NCI-H2171 (cell line): ENCODE data around the gene RASSF4.
"Not testable (repeated sequence)": the region's sequence is repeated elsewhere in the genome, so short reads cannot be mapped to it uniquely, and the experiment has no call there.

Experiments
- DNase-seq: peaks from one replicate; lab custom pipeline; 2025; lab: John Stamatoyannopoulos, UW

Gene RASSF4

GRCh38 chr10:45006276-45007030 is 46.9 kb downstream of the RASSF4 start:
- DNase-seq = no peak

DNA sequence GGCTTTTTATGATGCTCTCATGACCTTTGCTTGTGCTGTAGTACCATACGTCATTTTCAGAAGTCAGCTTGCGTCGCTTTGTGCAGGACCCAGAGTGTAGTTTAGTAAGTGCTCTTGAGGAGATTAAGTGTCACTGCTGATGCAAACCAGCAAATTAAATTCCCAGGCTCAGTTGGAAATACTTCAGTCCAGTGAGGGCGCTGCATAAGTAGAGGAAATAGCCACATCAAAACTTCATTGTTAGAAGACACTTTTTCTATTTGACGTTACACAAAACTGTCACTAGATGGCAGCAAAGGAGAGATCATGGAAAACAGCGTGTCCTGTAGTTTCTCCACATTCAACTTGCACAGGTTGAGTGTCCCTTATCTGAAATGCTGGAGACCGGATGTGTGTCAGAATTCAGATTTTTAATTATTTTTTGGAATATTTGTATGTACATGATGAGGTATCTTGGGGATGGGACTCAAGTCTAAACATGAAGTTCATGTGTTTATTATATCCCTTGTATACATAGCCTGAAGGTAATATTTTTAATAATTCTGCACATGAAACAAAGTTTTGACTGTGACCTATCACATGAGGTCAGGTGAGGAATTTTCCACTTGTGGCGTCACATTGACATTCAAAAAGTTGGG is 49.0 kb downstream of the RASSF4 start:
- peak; percentile 36 for DNase-seq

- DNase-seq = not testable (repeated sequence)
Measured at GRCh38 chr10:45014557-45014956, 55.0 kb downstream of the RASSF4 start.

DNA sequence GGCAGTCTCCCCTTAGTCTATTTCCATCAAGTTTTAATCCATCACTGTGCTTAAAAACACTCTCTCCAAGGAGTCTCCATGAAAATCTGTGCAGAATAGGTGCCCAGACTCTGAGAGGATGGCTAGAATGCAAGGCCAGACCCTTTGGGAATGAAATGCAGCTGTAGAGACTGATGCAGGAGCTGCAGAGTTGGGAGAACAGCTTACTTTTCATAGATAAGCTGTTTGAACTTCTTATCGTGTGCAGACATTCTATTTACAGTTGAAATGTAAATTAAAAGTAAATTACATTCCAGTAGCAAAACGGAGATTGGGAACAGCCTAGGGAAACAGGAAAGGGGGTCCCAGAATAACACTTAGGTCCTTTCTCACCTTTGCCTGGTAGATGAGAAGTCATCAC is 56.0 kb downstream of the RASSF4 start:
- no peak for DNase-seq

GRCh38 chr10:45023426-45023825 is 63.8 kb downstream of the RASSF4 start:
- DNase-seq = no peak

DNA sequence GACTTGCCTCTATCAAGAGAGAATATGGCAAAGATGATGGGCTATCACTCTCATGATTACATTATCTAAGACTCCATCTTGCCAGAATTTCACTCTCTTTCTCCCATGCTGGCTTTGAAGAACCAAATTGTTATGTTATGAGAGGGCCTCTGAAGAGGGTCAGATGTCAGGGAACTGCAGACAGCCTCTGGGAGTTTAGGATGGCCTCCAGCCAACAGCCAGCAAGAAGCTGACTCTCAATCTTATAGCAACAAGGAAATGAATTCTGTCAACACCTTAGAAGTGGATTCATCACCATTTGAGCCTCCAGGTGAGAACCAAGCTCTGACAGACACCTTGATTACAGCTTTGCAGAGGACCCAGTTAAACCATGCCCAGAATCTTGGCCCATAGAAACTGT is 74.7 kb downstream of the RASSF4 start:
- no peak for DNase-seq

DNA sequence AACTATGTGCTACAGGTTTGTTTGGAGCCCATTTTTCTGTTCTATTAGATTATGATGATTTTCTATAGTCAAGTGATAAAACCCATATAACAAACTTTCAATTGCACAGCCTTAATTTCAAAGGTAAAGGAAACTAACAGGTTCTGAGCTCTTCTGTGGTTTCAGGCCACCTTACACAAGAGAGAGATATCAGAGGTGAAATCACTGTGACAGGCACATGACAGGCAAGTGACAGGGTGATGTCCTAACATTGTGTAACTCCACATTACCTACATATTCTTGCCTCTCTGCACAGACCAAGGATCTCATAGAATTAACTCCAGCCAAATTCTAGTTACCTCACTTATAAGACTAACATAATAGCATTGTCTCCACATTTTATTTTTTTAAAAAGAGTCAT is 76.1 kb downstream of the RASSF4 start:
- no peak for DNase-seq

- no peak for DNase-seq
Measured at GRCh38 chr10:45040921-45041542, 81.4 kb downstream of the RASSF4 start.

DNA sequence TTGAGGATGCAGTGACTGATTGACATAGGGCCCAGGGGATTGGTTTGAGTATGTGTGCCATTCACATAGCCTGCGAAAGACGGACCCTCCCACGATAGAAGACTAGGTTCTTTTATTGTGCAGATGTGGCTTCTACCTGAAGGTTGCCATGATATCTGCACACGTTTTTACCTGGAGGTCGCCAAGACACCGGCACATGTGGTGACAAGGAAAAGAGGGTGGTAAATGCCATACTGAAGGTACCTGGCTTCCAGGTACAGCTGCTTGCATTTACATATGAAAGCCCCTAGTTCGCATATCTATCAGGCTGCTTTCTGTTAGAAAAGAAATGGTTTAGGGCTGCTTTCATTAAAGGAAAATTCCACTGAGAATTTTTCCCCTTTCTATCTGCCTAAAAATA is 84.7 kb downstream of the RASSF4 start:
- no peak for DNase-seq
